ENCODE data around the gene ILKAP.

DNA sequence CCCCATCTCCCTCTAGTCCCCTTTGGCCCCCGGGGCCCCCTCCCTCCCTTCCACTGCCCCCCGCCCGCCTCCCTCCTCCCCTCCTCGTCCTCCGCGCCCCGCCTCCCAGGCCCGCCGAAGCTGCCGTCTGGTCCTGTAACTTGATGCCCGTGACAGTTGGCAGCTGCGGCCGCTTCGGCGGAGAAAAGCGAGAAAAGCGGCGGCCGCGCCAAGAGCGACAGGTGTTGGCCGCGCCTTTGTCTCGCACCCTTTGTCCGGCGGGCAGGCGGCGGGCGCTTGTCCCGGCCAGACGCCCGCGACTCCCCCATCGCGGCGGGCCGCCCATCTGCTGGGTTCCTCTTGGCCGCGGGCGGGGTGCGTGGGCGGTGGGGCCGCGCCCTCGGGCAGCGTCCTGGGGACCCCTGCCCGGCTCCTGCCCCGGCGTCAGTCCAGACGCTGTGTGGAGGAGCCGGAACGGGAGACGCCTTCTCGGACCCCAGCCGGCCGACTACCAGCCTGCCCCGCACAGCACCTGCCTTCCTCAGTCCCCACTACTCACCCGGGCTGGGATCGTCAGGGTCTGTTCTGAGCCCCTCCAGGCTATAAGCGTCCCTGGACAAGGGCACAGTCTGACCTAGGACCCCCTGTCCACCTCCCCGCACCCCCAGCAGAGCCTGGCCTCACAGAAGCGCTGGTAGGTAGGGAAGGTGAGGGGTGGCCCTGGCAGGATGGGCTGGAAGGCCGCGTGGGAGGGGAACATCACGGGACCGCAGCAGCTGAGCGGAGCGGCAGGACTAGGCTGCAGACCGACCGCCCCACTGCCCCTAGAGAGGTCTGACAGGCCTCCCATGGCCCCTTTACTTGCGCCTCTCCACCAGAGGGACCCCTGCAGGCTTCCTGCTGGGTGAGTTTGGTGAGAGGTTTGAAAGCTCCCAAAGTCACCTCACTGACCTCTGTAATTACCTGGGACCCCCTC lies 37.5 kb upstream of the ILKAP start:
- no peak for TF ChIP-seq EZH2phosphoT487 (conservative IDR thresholded peaks at IDR 0.05; ENCODE audit: low read length)
- TF ChIP-seq, protein P1, sequence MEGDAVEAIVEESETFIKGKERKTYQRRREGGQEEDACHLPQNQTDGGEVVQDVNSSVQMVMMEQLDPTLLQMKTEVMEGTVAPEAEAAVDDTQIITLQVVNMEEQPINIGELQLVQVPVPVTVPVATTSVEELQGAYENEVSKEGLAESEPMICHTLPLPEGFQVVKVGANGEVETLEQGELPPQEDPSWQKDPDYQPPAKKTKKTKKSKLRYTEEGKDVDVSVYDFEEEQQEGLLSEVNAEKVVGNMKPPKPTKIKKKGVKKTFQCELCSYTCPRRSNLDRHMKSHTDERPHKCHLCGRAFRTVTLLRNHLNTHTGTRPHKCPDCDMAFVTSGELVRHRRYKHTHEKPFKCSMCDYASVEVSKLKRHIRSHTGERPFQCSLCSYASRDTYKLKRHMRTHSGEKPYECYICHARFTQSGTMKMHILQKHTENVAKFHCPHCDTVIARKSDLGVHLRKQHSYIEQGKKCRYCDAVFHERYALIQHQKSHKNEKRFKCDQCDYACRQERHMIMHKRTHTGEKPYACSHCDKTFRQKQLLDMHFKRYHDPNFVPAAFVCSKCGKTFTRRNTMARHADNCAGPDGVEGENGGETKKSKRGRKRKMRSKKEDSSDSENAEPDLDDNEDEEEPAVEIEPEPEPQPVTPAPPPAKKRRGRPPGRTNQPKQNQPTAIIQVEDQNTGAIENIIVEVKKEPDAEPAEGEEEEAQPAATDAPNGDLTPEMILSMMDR (IDR thresholded peaks at IDR 0.05; ENCODE audit: insufficient read depth, low read length, poor library complexity, severe bottlenecking) = no peak

All from SU-DHL-6 (cell line).